Upper lobe of left lung (tissue), 6 donors: ENCODE measurements around the gene PLGRKT. TPM values are rescaled to one million over a fixed set of nuclear protein-coding genes. Genes with fewer than 3 reads are reported as not detected.
"Not testable (repeated sequence)": the region's sequence is repeated elsewhere in the genome, so short reads cannot be mapped to it uniquely, and the experiment has no call there.

Source experiments
- ATAC-seq, 2 donors: fragments of 200-7000 bp; cut with Tn5 transposase; one replicate each; pipeline ENCODE4 v1.9.1; 2022; ENCODE audit warnings: mild to moderate bottlenecking in 2 of 2, moderate library complexity in 2 of 2; ENCODE audit not compliant: low FRiP score in 2 of 2
- DNase-seq, 2 donors: peaks; one replicate each; pipeline ENCODE4 v3.0.0-alpha.2; 2019 to 2020
- H3K27ac ChIP-seq, 4 donors: fragments of 200-600 bp; sonication (generic); one replicate each; pipeline ENCODE4 v1.5.1; 2016 to 2019
- H3K27me3 ChIP-seq, 4 donors: fragments of 200-600 bp; sonication (generic); one replicate each; pipeline ENCODE4 v1.5.1; 2017 to 2019
- H3K36me3 ChIP-seq, 4 donors: fragments of 200-600 bp; sonication (generic); one replicate each; pipeline ENCODE4 v1.5.1; 2016 to 2019
- H3K4me1 ChIP-seq, 4 donors: fragments of 200-600 bp; sonication (generic); one replicate each; pipeline ENCODE4 v1.5.1; 2018 to 2019
- H3K4me3 ChIP-seq, 4 donors: fragments of 200-600 bp; sonication (generic); one replicate each; pipeline ENCODE4 v1.5.1; 2017 to 2019; ENCODE audit warnings: mild to moderate bottlenecking in 2 of 4, moderate library complexity in 1 of 4
- H3K9me3 ChIP-seq, 4 donors: fragments of 200-600 bp; sonication (generic); one replicate each; pipeline ENCODE4 v1.5.1; 2018 to 2019
- EP300 ChIP-seq, 4 donors: sonication (generic); formaldehyde crosslinking; IDR thresholded peaks; one replicate each; pipeline ENCODE4 v1.5.1; 2017; ENCODE audit warnings: antibody characterized with exemption in 4 of 4, control low read depth in 2 of 4
- POLR2A ChIP-seq, 4 donors: fragments of 450-650 bp; IDR thresholded peaks; one replicate each; pipeline ENCODE4 v1.5.1; 2016 to 2017; ENCODE audit warnings: antibody characterized with exemption in 4 of 4, mild to moderate bottlenecking in 2 of 4
- POLR2AphosphoS5 ChIP-seq, 2 donors: sonication (generic); formaldehyde crosslinking; IDR thresholded peaks; one replicate each; pipeline ENCODE4 v1.5.1; 2017; ENCODE audit warnings: antibody characterized with exemption in 2 of 2
- WGBS, 2 donors: methylation state at CpG; one replicate each; pipeline ENCODE4 v1.1.5; 2017 to 2018; 5-methylcytosine and 5-hydroxymethylcytosine counted together
- total RNA-seq, 6 donors: library from RNA; depleted of rRNA in 4 of 6; stranded (reverse); fragments of >200 nt in 4 of 6; gene quantifications; one replicate each; pipeline versions ENCODE4 v1.1.0 to v1.2.1, GENCODE V29; 2016 to 2021
- TF ChIP-seq, protein P1 (sequence below), 6 experiments: fragments of 450-650 bp in 4 of 6; fragments of 200-600 bp in 2 of 6; sonication (generic) in 2 of 6; IDR thresholded peaks; one replicate each; pipeline ENCODE4 v1.5.1; 2016 to 2019; ENCODE audit warnings: antibody characterized with exemption in 6 of 6
- donor health status: DM: no; HTN: no; CAD: no; lungs with moderate emphysema.
- donor health status: DM: no; HTN: yes; CAD: no; lungs with severe emphysema.

The PLGRKT gene
- total RNA-seq, 6 donors from 2014 or later, result 3.1 to 19.3 (median 14.4) TPM

DNA sequence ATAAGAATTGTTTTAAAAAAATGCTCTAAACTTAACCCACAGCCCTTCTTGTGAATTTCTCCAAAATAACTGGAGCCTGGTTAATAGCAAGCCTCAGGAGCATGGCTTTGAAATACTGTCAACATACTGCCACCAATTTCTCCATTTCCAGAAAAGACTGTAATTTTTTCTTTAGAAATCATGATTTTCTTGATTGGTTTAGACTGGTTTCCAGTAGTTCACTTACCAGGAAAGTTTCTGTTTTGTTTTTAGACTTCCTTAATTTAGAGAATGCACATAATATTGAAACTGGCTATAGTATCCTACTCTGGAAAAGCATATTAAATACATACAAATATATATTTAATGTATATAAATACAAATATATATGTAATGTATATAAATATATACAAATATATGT, 8.2 kb upstream of the PLGRKT start:
- H3K27me3 ChIP-seq, result no peaks in the 10 kb centered on the region

DNA sequence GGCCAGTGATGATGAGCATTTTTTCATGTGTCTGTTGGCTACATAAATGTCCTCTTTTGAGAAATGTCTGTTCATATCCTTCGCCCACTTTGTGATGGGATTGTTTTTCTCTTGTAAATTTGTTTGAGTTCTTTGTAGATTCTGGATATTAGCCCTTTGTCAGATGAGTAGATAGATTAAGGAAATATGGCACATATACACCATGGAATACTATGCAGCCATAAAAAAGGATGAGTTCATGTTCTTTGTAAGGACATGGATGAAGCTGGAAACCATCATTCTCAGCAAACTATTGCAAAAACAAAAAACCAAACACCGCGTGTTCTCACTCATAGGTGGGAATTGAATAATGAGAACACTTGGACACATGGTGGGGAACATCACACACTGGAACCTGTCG, 7.4 kb upstream of the PLGRKT start:
- not testable (repeated sequence) for H3K27ac ChIP-seq, H3K4me3 ChIP-seq, H3K9me3 ChIP-seq, H3K36me3 ChIP-seq, DNase-seq, H3K27me3 ChIP-seq, ATAC-seq
- H3K4me1 ChIP-seq, result peaks cover 6 to 10% (median 9%) of the 10 kb centered on the region in 4 donors
- WGBS, 2 donors, result 87 to 88% methylated on average over 4 of the region's 4 CpGs

More for the DNA sequence above, 8.2 kb upstream of the PLGRKT start:
- no peak for ATAC-seq
- Histone ChIP-seq H3K9me3 (no peaks in the 10 kb centered on the region), H3K4me3 (no peak overlapping the region), H3K4me1 (peaks cover 7 to 12% (median 11%) of the 10 kb centered on the region in 4 donors), H3K27ac (no peak overlapping the region), H3K36me3 (no peaks in the 10 kb centered on the region)
- TF ChIP-seq POLR2AphosphoS5 (IDR thresholded peaks at IDR 0.05) (no peak), EP300 (IDR thresholded peaks at IDR 0.05) (no peak), POLR2A (IDR thresholded peaks at IDR 0.05) (no peak)
- TF ChIP-seq, protein P1, sequence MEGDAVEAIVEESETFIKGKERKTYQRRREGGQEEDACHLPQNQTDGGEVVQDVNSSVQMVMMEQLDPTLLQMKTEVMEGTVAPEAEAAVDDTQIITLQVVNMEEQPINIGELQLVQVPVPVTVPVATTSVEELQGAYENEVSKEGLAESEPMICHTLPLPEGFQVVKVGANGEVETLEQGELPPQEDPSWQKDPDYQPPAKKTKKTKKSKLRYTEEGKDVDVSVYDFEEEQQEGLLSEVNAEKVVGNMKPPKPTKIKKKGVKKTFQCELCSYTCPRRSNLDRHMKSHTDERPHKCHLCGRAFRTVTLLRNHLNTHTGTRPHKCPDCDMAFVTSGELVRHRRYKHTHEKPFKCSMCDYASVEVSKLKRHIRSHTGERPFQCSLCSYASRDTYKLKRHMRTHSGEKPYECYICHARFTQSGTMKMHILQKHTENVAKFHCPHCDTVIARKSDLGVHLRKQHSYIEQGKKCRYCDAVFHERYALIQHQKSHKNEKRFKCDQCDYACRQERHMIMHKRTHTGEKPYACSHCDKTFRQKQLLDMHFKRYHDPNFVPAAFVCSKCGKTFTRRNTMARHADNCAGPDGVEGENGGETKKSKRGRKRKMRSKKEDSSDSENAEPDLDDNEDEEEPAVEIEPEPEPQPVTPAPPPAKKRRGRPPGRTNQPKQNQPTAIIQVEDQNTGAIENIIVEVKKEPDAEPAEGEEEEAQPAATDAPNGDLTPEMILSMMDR (IDR thresholded peaks at IDR 0.05), result no peak
- DNase-seq, result no peak

DNA sequence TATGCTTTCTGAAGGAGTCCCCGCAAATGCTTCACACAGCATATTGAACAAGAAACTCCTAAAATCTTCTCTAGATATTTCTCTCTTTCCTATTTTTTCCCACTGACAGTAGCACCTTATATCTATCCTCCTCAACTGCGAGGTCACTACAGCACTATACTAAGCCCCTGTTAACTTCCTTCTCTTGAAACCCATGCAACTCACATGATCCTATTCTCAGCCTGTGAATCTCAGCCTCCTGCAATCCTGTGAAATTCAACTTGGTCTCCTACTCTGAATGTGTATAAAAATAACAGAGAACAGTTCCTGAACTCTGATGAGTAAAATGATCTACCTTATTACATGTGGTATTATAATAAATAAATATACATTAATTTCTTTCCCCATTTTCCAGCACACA, 6.1 kb upstream of the PLGRKT start:
- Histone ChIP-seq H3K9me3 (no peaks in the 10 kb centered on the region), H3K4me3 (no peak overlapping the region), H3K27ac (no peak overlapping the region), H3K27me3 (no peaks in the 10 kb centered on the region), H3K4me1 (peaks cover 0 to 2% (median 0%) of the 10 kb centered on the region in 4 donors), H3K36me3 (no peaks in the 10 kb centered on the region)
- DNase-seq, result no peak
- no peak for ATAC-seq
- WGBS, 2 donors, result 71 to 78% methylated on average over 2 of the region's 2 CpGs
- TF ChIP-seq, protein P1 (IDR thresholded peaks at IDR 0.05), result no peak
- TF ChIP-seq POLR2AphosphoS5 (IDR thresholded peaks at IDR 0.05) (no peak), EP300 (IDR thresholded peaks at IDR 0.05) (no peak), POLR2A (IDR thresholded peaks at IDR 0.05) (no peak)

DNA sequence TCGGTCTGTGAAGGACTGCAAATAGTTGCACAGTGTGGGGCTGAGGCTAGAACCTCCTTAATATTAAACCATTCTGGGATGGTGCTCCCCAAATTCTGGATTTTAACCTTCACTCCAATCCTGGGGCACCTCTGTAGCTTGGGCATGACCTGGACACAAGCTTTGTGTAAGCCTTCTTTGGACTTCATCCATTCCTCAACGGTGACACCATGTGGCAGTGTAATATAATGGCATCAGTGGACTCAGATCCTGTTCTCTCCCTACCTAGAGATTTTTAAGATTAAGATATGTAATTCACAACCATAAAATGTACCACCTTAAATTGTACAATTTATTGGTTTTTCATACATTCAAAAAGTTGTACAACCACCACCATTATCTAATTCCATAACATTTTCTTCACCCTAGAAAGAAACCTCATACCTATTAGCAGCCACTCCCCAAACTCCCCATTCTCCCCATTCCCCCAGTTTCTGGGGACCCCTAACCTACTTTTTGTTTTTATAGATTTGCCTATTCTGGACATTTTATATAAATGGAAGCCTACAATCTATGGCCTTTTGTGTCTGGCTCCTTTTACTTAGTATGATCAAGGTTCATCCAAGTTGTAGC, 4.8 kb upstream of the PLGRKT start:
- H3K4me1 ChIP-seq, result peaks cover 6 to 12% (median 7%) of the 10 kb centered on the region in 4 donors
- 48 to 51% methylated on average over 2 of the region's 2 CpGs for WGBS, 2 donors
- no peak overlapping the region for H3K27ac ChIP-seq
- no peaks in the 10 kb centered on the region for H3K27me3 ChIP-seq
- no peak for TF ChIP-seq EP300 (IDR thresholded peaks at IDR 0.05)
- TF ChIP-seq, protein P1 (IDR thresholded peaks at IDR 0.05), result peak; percentile 28 to 62 (median 49)
- DNase-seq (peak in 1 of 2 donors; percentile 53), ATAC-seq (no peak)
- H3K36me3 ChIP-seq, result no peaks in the 10 kb centered on the region
- no peak overlapping the region for H3K4me3 ChIP-seq
- no peaks in the 10 kb centered on the region for H3K9me3 ChIP-seq

DNA sequence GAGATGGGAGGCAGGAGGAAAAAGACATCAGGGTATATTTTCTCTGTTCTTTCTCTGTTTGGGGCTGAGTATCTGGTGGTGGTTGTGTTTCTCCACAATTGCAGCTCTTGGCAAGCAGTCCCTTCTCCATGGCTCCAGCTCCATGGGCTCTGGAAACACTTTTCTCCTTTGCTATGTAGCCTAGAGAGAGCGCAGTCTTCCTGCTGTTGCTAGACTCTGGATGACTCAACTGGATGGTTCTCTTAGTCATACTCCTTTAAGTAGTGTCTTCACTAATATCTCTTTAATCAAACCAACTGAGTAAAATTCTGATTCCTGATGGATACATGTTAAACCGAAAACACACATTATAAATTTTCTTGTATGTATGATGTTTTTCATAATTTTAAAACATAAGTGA, 3.3 kb upstream of the PLGRKT start:
- Histone ChIP-seq H3K36me3 (peaks cover 0 to 2% (median 0%) of the 10 kb centered on the region in 4 donors), H3K4me1 (peaks cover 6 to 23% (median 17%) of the 10 kb centered on the region in 4 donors), H3K9me3 (no peaks in the 10 kb centered on the region), H3K27ac (no peak overlapping the region), H3K4me3 (no peak overlapping the region), H3K27me3 (no peaks in the 10 kb centered on the region)
- DNase-seq (no peak), ATAC-seq (no peak)
- WGBS, 2 donors, result 87 to 91% methylated on average over 2 of the region's 2 CpGs
- TF ChIP-seq POLR2A (IDR thresholded peaks at IDR 0.05) (no peak), EP300 (IDR thresholded peaks at IDR 0.05) (no peak), POLR2AphosphoS5 (IDR thresholded peaks at IDR 0.05) (no peak)
- TF ChIP-seq, protein P1 (IDR thresholded peaks at IDR 0.05), result no peak
